ENCODE measurements around the gene YWHAE.
"Not testable (repeated sequence)": the region's sequence is repeated elsewhere in the genome, so short reads cannot be mapped to it uniquely, and the experiment has no call there.

The YWHAE gene

GRCh38 chr17:1312261-1312870 is 87.7 kb downstream of the YWHAE start:
- H3K9me3 ChIP-seq (ENCODE audit: control insufficient read depth, low read length) = no peaks in the 10 kb centered on the region
- H3K4me1 ChIP-seq (ENCODE audit: control insufficient read depth, insufficient read depth, low read length) = no peaks in the 10 kb centered on the region
- peaks cover 15% of the 10 kb centered on the region for H3K27me3 ChIP-seq (ENCODE audit: control insufficient read depth, insufficient read depth, low read length)
- H3K4me3 ChIP-seq (ENCODE audit: low read length) = no peak overlapping the region
- H3K9ac ChIP-seq (ENCODE audit: low read length) = no peak overlapping the region
- H3K36me3 ChIP-seq (ENCODE audit: control insufficient read depth, insufficient read depth, low read length) = no peaks in the 10 kb centered on the region

- not testable (repeated sequence) for H3K4me1 ChIP-seq (ENCODE audit: control insufficient read depth, insufficient read depth, low read length); H3K27me3 ChIP-seq (ENCODE audit: control insufficient read depth, insufficient read depth, low read length); H3K9me3 ChIP-seq (ENCODE audit: control insufficient read depth, low read length); H3K36me3 ChIP-seq (ENCODE audit: control insufficient read depth, insufficient read depth, low read length); H3K9ac ChIP-seq (ENCODE audit: low read length); H3K4me3 ChIP-seq (ENCODE audit: low read length)
These were observed 92.2 kb downstream of the YWHAE start for GRCh38 chr17:1307829-1308228.

DNA sequence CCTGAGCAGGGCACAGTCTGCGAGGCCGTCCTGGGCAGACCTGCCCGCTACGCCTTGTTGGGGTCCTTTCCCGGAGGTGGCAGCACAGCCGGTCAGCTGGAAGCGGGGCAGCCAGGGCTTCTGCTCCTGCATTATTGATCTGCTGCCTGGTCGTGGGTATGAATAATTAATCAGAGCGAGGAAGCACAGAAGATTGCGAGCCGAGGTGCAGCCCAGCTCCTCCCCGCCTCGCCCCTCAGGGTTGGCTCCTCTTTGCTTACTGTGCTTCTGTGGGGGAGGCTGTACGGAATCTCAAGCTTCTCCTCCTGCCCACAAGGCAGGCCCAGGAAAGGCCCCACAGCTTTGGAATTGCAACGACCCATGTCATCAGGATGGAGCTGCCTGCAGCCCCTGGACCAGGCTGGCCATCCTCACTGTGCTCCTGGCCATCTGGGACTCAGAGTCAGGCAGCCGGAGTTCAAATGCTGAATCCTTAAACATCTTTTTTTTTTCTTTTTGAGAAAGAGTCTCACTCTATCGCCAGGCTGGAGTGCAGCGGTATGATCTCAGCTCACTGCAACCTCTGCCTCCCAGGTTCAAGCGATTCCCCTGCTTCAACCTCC is 95.0 kb downstream of the YWHAE start:
- Histone ChIP-seq H3K4me3 (ENCODE audit: low read length) (no peak overlapping the region), H3K9ac (ENCODE audit: low read length) (no peak overlapping the region), H3K4me1 (ENCODE audit: control insufficient read depth, insufficient read depth, low read length) (no peaks in the 10 kb centered on the region), H3K9me3 (ENCODE audit: control insufficient read depth, low read length) (no peaks in the 10 kb centered on the region), H3K36me3 (ENCODE audit: control insufficient read depth, insufficient read depth, low read length) (no peaks in the 10 kb centered on the region), H3K27me3 (ENCODE audit: control insufficient read depth, insufficient read depth, low read length) (peaks cover 10% of the 10 kb centered on the region)

DNA sequence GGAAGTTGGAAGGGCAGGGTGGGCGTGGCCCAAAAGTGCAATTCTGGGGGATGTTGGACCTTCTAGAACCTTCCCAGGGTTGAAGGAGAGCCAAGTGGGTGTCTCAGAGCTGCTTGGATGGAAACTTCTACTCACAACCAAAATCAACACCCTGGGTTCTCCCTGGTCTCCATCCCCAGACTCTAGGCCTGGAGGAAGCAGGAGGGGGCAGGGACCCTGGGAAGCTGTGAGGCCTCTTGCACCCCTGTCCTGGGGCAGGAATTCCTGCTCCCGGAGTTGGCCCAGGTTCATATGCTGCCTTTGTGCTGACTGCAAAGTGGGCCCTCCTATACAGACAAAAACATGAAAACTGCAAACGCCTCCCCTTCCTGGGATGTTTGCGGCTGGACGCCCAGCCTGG is 95.5 kb downstream of the YWHAE start:
- Histone ChIP-seq H3K27me3 (ENCODE audit: control insufficient read depth, insufficient read depth, low read length) (peaks cover 15% of the 10 kb centered on the region), H3K9me3 (ENCODE audit: control insufficient read depth, low read length) (no peaks in the 10 kb centered on the region), H3K36me3 (ENCODE audit: control insufficient read depth, insufficient read depth, low read length) (no peaks in the 10 kb centered on the region), H3K4me1 (ENCODE audit: control insufficient read depth, insufficient read depth, low read length) (no peaks in the 10 kb centered on the region), H3K4me3 (ENCODE audit: low read length) (no peak overlapping the region), H3K9ac (ENCODE audit: low read length) (no peak overlapping the region)

GRCh38 chr17:1302761-1303160 is 97.3 kb downstream of the YWHAE start:
- Histone ChIP-seq H3K9me3 (ENCODE audit: control insufficient read depth, low read length) (no peaks in the 10 kb centered on the region), H3K9ac (ENCODE audit: low read length) (no peak overlapping the region), H3K4me1 (ENCODE audit: control insufficient read depth, insufficient read depth, low read length) (no peaks in the 10 kb centered on the region), H3K36me3 (ENCODE audit: control insufficient read depth, insufficient read depth, low read length) (no peaks in the 10 kb centered on the region), H3K4me3 (ENCODE audit: low read length) (no peak overlapping the region), H3K27me3 (ENCODE audit: control insufficient read depth, insufficient read depth, low read length) (peaks cover 33% of the 10 kb centered on the region)

GRCh38 chr17:1301546-1301945 is 98.5 kb downstream of the YWHAE start:
- H3K9me3 ChIP-seq (ENCODE audit: control insufficient read depth, low read length) = no peaks in the 10 kb centered on the region
- H3K4me3 ChIP-seq (ENCODE audit: low read length) = no peak overlapping the region
- peaks cover 38% of the 10 kb centered on the region for H3K27me3 ChIP-seq (ENCODE audit: control insufficient read depth, insufficient read depth, low read length)
- no peak overlapping the region for H3K9ac ChIP-seq (ENCODE audit: low read length)
- H3K4me1 ChIP-seq (ENCODE audit: control insufficient read depth, insufficient read depth, low read length) = no peaks in the 10 kb centered on the region
- H3K36me3 ChIP-seq (ENCODE audit: control insufficient read depth, insufficient read depth, low read length) = no peaks in the 10 kb centered on the region

- Histone ChIP-seq H3K9ac (ENCODE audit: low read length) (no peak overlapping the region), H3K4me3 (ENCODE audit: low read length) (no peak overlapping the region), H3K4me1 (ENCODE audit: control insufficient read depth, insufficient read depth, low read length) (no peaks in the 10 kb centered on the region), H3K9me3 (ENCODE audit: control insufficient read depth, low read length) (no peaks in the 10 kb centered on the region), H3K27me3 (ENCODE audit: control insufficient read depth, insufficient read depth, low read length) (peaks cover 38% of the 10 kb centered on the region), H3K36me3 (ENCODE audit: control insufficient read depth, insufficient read depth, low read length) (no peaks in the 10 kb centered on the region)
These were observed 99.6 kb downstream of the YWHAE start for GRCh38 chr17:1300371-1300905.

DNA sequence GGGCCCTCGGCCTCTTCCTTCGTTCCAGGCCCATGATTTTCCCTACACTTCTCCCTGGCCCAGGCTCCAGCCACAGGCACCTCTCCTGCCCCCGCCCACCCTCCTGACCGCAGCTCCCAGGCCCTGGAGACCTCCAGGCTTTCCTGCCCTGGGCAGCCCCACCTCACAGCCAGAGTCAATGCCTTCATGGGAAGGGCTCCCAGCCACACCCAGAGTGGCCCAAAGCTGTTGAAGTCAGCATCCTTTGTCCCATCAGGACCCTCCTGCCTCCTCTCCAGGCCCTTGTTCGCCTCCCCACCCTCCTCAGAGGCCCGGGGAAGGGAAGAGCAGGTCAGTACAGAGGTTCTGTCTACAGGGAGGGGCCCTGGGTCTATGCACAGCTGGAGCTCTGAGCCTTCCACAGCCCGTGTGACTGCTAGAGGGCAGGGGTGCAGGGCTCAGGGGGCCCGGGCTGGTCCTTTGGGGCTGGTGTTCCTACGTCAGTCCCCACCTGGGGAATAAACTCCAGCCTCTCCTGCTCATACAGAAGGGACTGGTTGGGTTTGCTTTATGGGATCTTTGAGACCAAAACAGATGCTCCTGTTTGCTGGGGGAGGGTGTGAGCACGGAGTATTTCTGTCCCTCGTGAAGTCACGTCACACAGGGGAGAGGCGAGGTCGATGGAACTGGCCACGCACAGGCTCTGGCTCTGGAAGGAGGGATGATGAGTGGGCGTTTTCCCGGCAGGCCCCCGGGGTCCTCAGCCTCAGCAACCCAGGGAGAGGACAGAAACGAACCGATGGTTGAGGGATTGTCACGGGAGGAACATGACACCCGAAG is 100.3 kb downstream of the YWHAE start:
- no peaks in the 10 kb centered on the region for H3K9me3 ChIP-seq (ENCODE audit: control insufficient read depth, low read length)
- no peaks in the 10 kb centered on the region for H3K4me1 ChIP-seq (ENCODE audit: control insufficient read depth, insufficient read depth, low read length)
- H3K27me3 ChIP-seq (ENCODE audit: control insufficient read depth, insufficient read depth, low read length) = peaks cover 34% of the 10 kb centered on the region
- no peak overlapping the region for H3K9ac ChIP-seq (ENCODE audit: low read length)
- no peak overlapping the region for H3K4me3 ChIP-seq (ENCODE audit: low read length)
- H3K36me3 ChIP-seq (ENCODE audit: control insufficient read depth, insufficient read depth, low read length) = no peaks in the 10 kb centered on the region

DNA sequence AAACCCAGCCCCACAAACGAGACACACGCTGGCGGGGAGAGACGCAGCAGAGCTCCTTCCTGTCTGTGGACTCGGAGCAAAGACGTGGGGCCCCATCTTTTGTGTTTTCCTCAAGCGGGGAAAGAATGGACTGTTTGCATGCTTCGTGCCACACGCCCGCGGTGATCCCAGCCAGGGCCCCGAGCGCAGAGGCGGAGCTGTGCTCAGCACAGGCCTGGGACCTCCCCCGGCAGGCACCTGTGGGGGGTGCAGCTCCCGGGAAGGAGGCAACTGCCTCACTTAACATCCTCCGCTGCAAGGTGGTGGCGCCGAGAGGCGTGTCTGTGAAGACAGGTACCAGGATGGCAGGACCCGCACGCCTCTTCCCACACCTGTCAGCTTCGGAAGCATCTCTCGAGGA is 101.4 kb downstream of the YWHAE start:
- Histone ChIP-seq H3K4me1 (ENCODE audit: control insufficient read depth, insufficient read depth, low read length) (no peaks in the 10 kb centered on the region), H3K27me3 (ENCODE audit: control insufficient read depth, insufficient read depth, low read length) (peaks cover 30% of the 10 kb centered on the region), H3K9ac (ENCODE audit: low read length) (no peak overlapping the region), H3K36me3 (ENCODE audit: control insufficient read depth, insufficient read depth, low read length) (no peaks in the 10 kb centered on the region), H3K9me3 (ENCODE audit: control insufficient read depth, low read length) (no peaks in the 10 kb centered on the region), H3K4me3 (ENCODE audit: low read length) (no peak overlapping the region)

Measured in mucosa of stomach (tissue), 1 donor.